Osteocyte (in vitro differentiated cells): ENCODE results near the gene GLTP. TPM values are rescaled to one million over a fixed set of nuclear protein-coding genes. Genes with fewer than 3 reads are reported as not detected.

Experiments
- DNase-seq: peaks from one replicate; pipeline ENCODE4 v3.0.0; 2021; ENCODE audit warnings: mixed read lengths; ENCODE audit not compliant: unreplicated experiment; ENCODE audit errors: extremely low spot score
- H3K27ac Mint-ChIP-seq: one replicate; pipeline ENCODE4 v1.8.0; 2021; ENCODE audit warnings: mild to moderate bottlenecking, mixed read lengths; ENCODE audit not compliant: unreplicated experiment
- H3K27me3 Mint-ChIP-seq: one replicate; pipeline ENCODE4 v1.8.0; 2021; ENCODE audit warnings: mixed read lengths; ENCODE audit not compliant: unreplicated experiment
- H3K36me3 Mint-ChIP-seq: one replicate; pipeline ENCODE4 v1.8.0; 2021; ENCODE audit warnings: mixed read lengths; ENCODE audit not compliant: unreplicated experiment
- H3K4me1 Mint-ChIP-seq: one replicate; pipeline ENCODE4 v1.8.0; 2021; ENCODE audit warnings: mixed read lengths; ENCODE audit not compliant: unreplicated experiment
- H3K4me3 Mint-ChIP-seq: one replicate; pipeline ENCODE4 v1.8.0; 2021; ENCODE audit warnings: mild to moderate bottlenecking, moderate library complexity, mixed read lengths; ENCODE audit not compliant: unreplicated experiment
- H3K9me3 Mint-ChIP-seq: one replicate; pipeline ENCODE4 v1.8.0; 2021; ENCODE audit warnings: mixed read lengths; ENCODE audit not compliant: unreplicated experiment
- CTCF ChIP-seq: fragments of 200-600 bp; sonication (generic); IDR thresholded peaks from 2 replicates; pipeline ENCODE4 v1.5.0; 2021; ENCODE audit warnings: antibody characterized with exemption, mild to moderate bottlenecking, moderate library complexity
- total RNA-seq: library from RNA; stranded (reverse); gene quantifications from 2 replicates; pipeline ENCODE4 v1.2.1, GENCODE V29; 2021

Gene GLTP
- total RNA-seq, 1 donor from 2014 or later = 34.5 TPM

- Mint-ChIP-seq H3K4me3 (no peak overlapping the region), H3K27me3 (no peaks in the 10 kb centered on the region), H3K9me3 (no peaks in the 10 kb centered on the region), H3K27ac (no peak overlapping the region), H3K4me1 (peaks cover 11% of the 10 kb centered on the region), H3K36me3 (no peaks in the 10 kb centered on the region)
- TF ChIP-seq CTCF = no peak
- no peak for DNase-seq
Observed at GRCh38 chr12:109815225-109815624, 65.1 kb downstream of the GLTP start.

- no peak overlapping the region for H3K4me3 Mint-ChIP-seq
- TF ChIP-seq CTCF = no peak
- peaks cover 11% of the 10 kb centered on the region for H3K4me1 Mint-ChIP-seq
- DNase-seq = no peak
- H3K27ac Mint-ChIP-seq = no peak overlapping the region
- no peaks in the 10 kb centered on the region for H3K27me3 Mint-ChIP-seq
- no peaks in the 10 kb centered on the region for H3K9me3 Mint-ChIP-seq
- H3K36me3 Mint-ChIP-seq = no peaks in the 10 kb centered on the region
Observed at GRCh38 chr12:109814600-109815150, 65.7 kb downstream of the GLTP start.

- H3K9me3 Mint-ChIP-seq = no peaks in the 10 kb centered on the region
- TF ChIP-seq CTCF = no peak
- H3K4me3 Mint-ChIP-seq = no peak overlapping the region
- no peak for DNase-seq
- peaks cover 5% of the 10 kb centered on the region for H3K4me1 Mint-ChIP-seq
- H3K27ac Mint-ChIP-seq = no peak overlapping the region
- no peaks in the 10 kb centered on the region for H3K27me3 Mint-ChIP-seq
- H3K36me3 Mint-ChIP-seq = no peaks in the 10 kb centered on the region
Observed at GRCh38 chr12:109813810-109814416, 66.4 kb downstream of the GLTP start.

GRCh38 chr12:109811624-109811995 is 68.7 kb downstream of the GLTP start:
- no peak for DNase-seq
- no peaks in the 10 kb centered on the region for H3K4me1 Mint-ChIP-seq
- H3K9me3 Mint-ChIP-seq = no peaks in the 10 kb centered on the region

More at GRCh38 chr12:109811624-109811995, 68.7 kb downstream of the GLTP start:
- H3K36me3 Mint-ChIP-seq = no peaks in the 10 kb centered on the region
- no peaks in the 10 kb centered on the region for H3K27me3 Mint-ChIP-seq
- H3K27ac Mint-ChIP-seq = no peak overlapping the region
- TF ChIP-seq CTCF = no peak
- no peak overlapping the region for H3K4me3 Mint-ChIP-seq
